Epithelial cell of esophagus (primary cell): Measurements from ENCODE around the gene CYP2W1.

Experiments used
- DNase-seq: peaks from one replicate; pipeline ENCODE4 v3.0.0; 2010; ENCODE audit warnings: low read depth
- H3K4me3 ChIP-seq: 2 replicates; pipeline ENCODE4 v1.5.1; 2011; ENCODE audit warnings: mild to moderate bottlenecking, low read length, control low read depth
- CTCF ChIP-seq: IDR thresholded peaks from 2 replicates; pipeline ENCODE4 v1.5.1; 2011; ENCODE audit warnings: low read depth, mild to moderate bottlenecking, low read length, control low read depth, inconsistent platforms; ENCODE audit not compliant: insufficient read depth; ENCODE audit errors: missing control alignments

Gene CYP2W1

GRCh38 chr7:972110-972509 is 10.9 kb upstream of the CYP2W1 start:
- TF ChIP-seq CTCF = no peak
- DNase-seq = no peak
- H3K4me3 ChIP-seq = no peak overlapping the region

GRCh38 chr7:972676-973309 is 10.2 kb upstream of the CYP2W1 start:
- TF ChIP-seq CTCF = no peak
- no peak for DNase-seq
- no peak overlapping the region for H3K4me3 ChIP-seq

- no peak for DNase-seq
- H3K4me3 ChIP-seq = no peak overlapping the region
- TF ChIP-seq CTCF = no peak
Observed at GRCh38 chr7:973312-973711, 9.7 kb upstream of the CYP2W1 start.

- peak; percentile 61 for DNase-seq
- TF ChIP-seq CTCF = no peak
- peak overlapping the region; percentile 87 for H3K4me3 ChIP-seq
Observed at GRCh38 chr7:974172-974571, 8.8 kb upstream of the CYP2W1 start.

GRCh38 chr7:974820-975681 is 7.9 kb upstream of the CYP2W1 start, which contains the start of gene COX19:
TSS of gene COX19 (minus strand) at chr7:975549. CDS start at chr7:975509, 40 bp downstream.
- DNase-seq = peak; percentile 92
- TF ChIP-seq CTCF = no peak
- H3K4me3 ChIP-seq = peak within 1 kb of the TSS; percentile 87

- no peak for DNase-seq
- TF ChIP-seq CTCF = no peak
- H3K4me3 ChIP-seq = peak overlapping the region; percentile 87
Observed at GRCh38 chr7:975702-976473, 7.1 kb upstream of the CYP2W1 start.
